RWPE2 (cell line): ENCODE data around the gene VIPR2.

ENCODE experiments used
- ATAC-seq: fragments of 200-7000 bp; cut with Tn5 transposase; 3 replicates; pipeline ENCODE4 v1.9.1; 2021; ENCODE audit warnings: low read depth
- DNase-seq: peaks from one replicate; pipeline ENCODE4 v3.0.0-alpha.2; 2020; ENCODE audit warnings: low spot score
- H3K27ac ChIP-seq: fragments of 450-650 bp; 2 replicates; pipeline ENCODE4 v1.5.1; 2017; ENCODE audit warnings: mild to moderate bottlenecking; ENCODE audit not compliant: poor library complexity, severe bottlenecking
- H3K27me3 ChIP-seq: fragments of 250-450 bp; sonication (Bioruptor Pico); 2 replicates; pipeline ENCODE4 v1.5.1; 2021; ENCODE audit warnings: mild to moderate bottlenecking, moderate library complexity; ENCODE audit not compliant: insufficient read depth, poor library complexity, severe bottlenecking
- H3K36me3 ChIP-seq: fragments of 250-450 bp; sonication (Bioruptor Pico); 2 replicates; pipeline ENCODE4 v1.5.1; 2020; ENCODE audit warnings: low read depth, mild to moderate bottlenecking, moderate library complexity
- H3K4me1 ChIP-seq: fragments of 250-450 bp; sonication (Bioruptor Pico); 2 replicates; pipeline ENCODE4 v1.5.1; 2021; ENCODE audit warnings: mild to moderate bottlenecking, moderate library complexity; ENCODE audit not compliant: insufficient read depth, poor library complexity, severe bottlenecking
- H3K4me3 ChIP-seq: fragments of 250-450 bp; sonication (Bioruptor Pico); 2 replicates; pipeline ENCODE4 v1.5.1; 2021; ENCODE audit warnings: mild to moderate bottlenecking, moderate library complexity; ENCODE audit not compliant: severe bottlenecking
- H3K9me3 ChIP-seq: fragments of 250-450 bp; sonication (Bioruptor Pico); 2 replicates; pipeline ENCODE4 v1.5.1; 2021; ENCODE audit warnings: mild to moderate bottlenecking, moderate library complexity; ENCODE audit not compliant: severe bottlenecking
- CTCF ChIP-seq: fragments of 450-650 bp; IDR thresholded peaks from one replicate; pipeline ENCODE4 v1.5.1; 2017; ENCODE audit warnings: mild to moderate bottlenecking, moderate library complexity; ENCODE audit not compliant: poor library complexity, severe bottlenecking

VIPR2 gene

GRCh38 chr7:159114096-159114495 lies 30.6 kb downstream of the VIPR2 start:
- TF ChIP-seq CTCF: no peak

GRCh38 chr7:159113056-159113455 lies 31.6 kb downstream of the VIPR2 start:
- Histone ChIP-seq H3K36me3 (no peaks in the 10 kb centered on the region), H3K27ac (no peak overlapping the region), H3K9me3 (no peaks in the 10 kb centered on the region), H3K27me3 (peaks cover 16% of the 10 kb centered on the region), H3K4me1 (no peaks in the 10 kb centered on the region), H3K4me3 (no peak overlapping the region)
- no peak for DNase-seq
- no peak for TF ChIP-seq CTCF
- ATAC-seq: no peak

More at GRCh38 chr7:159114096-159114495, 30.6 kb downstream of the VIPR2 start:
- ATAC-seq: no peak
- H3K36me3 ChIP-seq: no peaks in the 10 kb centered on the region
- H3K27me3 ChIP-seq: peaks cover 16% of the 10 kb centered on the region
- H3K4me3 ChIP-seq: no peak overlapping the region
- DNase-seq: no peak
- H3K4me1 ChIP-seq: no peaks in the 10 kb centered on the region
- H3K27ac ChIP-seq: no peak overlapping the region
- H3K9me3 ChIP-seq: no peaks in the 10 kb centered on the region

- Histone ChIP-seq H3K4me3 (no peak overlapping the region), H3K27ac (no peak overlapping the region), H3K9me3 (no peaks in the 10 kb centered on the region), H3K36me3 (no peaks in the 10 kb centered on the region), H3K4me1 (no peaks in the 10 kb centered on the region), H3K27me3 (peaks cover 16% of the 10 kb centered on the region)
- DNase-seq (peak; percentile 36), ATAC-seq (no peak)
- TF ChIP-seq CTCF: no peak
Observed at GRCh38 chr7:159112136-159113011, 32.3 kb downstream of the VIPR2 start.

GRCh38 chr7:159109653-159110035 lies 35.0 kb downstream of the VIPR2 start:
- Histone ChIP-seq H3K4me1 (no peaks in the 10 kb centered on the region), H3K4me3 (no peak overlapping the region), H3K9me3 (no peaks in the 10 kb centered on the region), H3K36me3 (no peaks in the 10 kb centered on the region), H3K27ac (no peak overlapping the region), H3K27me3 (peaks cover 14% of the 10 kb centered on the region)
- no peak for TF ChIP-seq CTCF
- DNase-seq: peak; percentile 15
- ATAC-seq: no peak

GRCh38 chr7:159108941-159109652 lies 35.6 kb downstream of the VIPR2 start:
- H3K4me3 ChIP-seq: no peak overlapping the region

More at GRCh38 chr7:159108941-159109652, 35.6 kb downstream of the VIPR2 start:
- Histone ChIP-seq H3K4me1 (no peaks in the 10 kb centered on the region), H3K27ac (no peak overlapping the region), H3K27me3 (peaks cover 8% of the 10 kb centered on the region), H3K9me3 (no peaks in the 10 kb centered on the region), H3K36me3 (no peaks in the 10 kb centered on the region)
- no peak for TF ChIP-seq CTCF
- ATAC-seq: 0 out of 3 replicates have a peak, but pooled peaks have one; percentile 17
- DNase-seq: peak; percentile 14
